BE2C (cell line): ENCODE measurements around the gene TEC.

Experiments used
- DNase-seq: peaks from one replicate; pipeline ENCODE4 v3.0.0-alpha.2; 2020
- H3K27me3 ChIP-seq: fragments of 250-450 bp; sonication (Bioruptor Pico); 2 replicates; pipeline ENCODE4 v1.5.1; 2020; ENCODE audit warnings: mild to moderate bottlenecking
- H3K36me3 ChIP-seq: fragments of 250-450 bp; sonication (Bioruptor Pico); 2 replicates; pipeline ENCODE4 v1.5.1; 2020; ENCODE audit warnings: mild to moderate bottlenecking
- H3K4me1 ChIP-seq: fragments of 250-450 bp; sonication (Bioruptor Pico); 2 replicates; pipeline ENCODE4 v1.5.1; 2020
- H3K4me3 ChIP-seq: 2 replicates; pipeline ENCODE4 v1.5.1; 2011; ENCODE audit warnings: low read depth, low read length
- H3K9me3 ChIP-seq: fragments of 250-450 bp; sonication (Bioruptor Pico); 2 replicates; pipeline ENCODE4 v1.5.1; 2020
- TF ChIP-seq, protein P1 (sequence below): IDR thresholded peaks from 2 replicates; pipeline ENCODE4 v1.5.1; 2012; ENCODE audit warnings: mild to moderate bottlenecking, low read depth, low read length

Gene TEC

DNA sequence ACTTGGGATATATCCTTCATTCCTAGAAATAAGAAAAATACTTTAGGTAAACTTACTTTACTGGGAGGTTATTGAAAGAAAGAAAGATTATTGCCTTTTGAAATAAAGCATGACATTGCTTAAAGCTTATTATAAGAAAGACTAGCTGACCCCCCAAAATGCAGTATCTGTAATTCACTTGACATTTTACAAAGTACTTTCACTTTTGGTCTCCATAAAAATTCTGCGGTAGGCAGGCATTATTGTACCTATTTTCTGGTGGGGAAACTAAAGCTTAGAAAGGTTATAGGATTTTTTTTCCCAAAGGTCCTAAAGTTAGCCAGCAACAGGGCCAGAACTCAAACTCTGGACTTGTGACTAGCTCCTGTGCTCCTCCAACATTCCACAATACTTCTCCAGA, 105.9 kb downstream of the TEC start:
- no peak for DNase-seq
- H3K4me3 ChIP-seq = no peak overlapping the region
- TF ChIP-seq, protein P1, sequence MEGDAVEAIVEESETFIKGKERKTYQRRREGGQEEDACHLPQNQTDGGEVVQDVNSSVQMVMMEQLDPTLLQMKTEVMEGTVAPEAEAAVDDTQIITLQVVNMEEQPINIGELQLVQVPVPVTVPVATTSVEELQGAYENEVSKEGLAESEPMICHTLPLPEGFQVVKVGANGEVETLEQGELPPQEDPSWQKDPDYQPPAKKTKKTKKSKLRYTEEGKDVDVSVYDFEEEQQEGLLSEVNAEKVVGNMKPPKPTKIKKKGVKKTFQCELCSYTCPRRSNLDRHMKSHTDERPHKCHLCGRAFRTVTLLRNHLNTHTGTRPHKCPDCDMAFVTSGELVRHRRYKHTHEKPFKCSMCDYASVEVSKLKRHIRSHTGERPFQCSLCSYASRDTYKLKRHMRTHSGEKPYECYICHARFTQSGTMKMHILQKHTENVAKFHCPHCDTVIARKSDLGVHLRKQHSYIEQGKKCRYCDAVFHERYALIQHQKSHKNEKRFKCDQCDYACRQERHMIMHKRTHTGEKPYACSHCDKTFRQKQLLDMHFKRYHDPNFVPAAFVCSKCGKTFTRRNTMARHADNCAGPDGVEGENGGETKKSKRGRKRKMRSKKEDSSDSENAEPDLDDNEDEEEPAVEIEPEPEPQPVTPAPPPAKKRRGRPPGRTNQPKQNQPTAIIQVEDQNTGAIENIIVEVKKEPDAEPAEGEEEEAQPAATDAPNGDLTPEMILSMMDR = no peak
- H3K27me3 ChIP-seq = no peaks in the 10 kb centered on the region
- no peaks in the 10 kb centered on the region for H3K4me1 ChIP-seq
- H3K36me3 ChIP-seq = no peaks in the 10 kb centered on the region
- no peaks in the 10 kb centered on the region for H3K9me3 ChIP-seq

DNA sequence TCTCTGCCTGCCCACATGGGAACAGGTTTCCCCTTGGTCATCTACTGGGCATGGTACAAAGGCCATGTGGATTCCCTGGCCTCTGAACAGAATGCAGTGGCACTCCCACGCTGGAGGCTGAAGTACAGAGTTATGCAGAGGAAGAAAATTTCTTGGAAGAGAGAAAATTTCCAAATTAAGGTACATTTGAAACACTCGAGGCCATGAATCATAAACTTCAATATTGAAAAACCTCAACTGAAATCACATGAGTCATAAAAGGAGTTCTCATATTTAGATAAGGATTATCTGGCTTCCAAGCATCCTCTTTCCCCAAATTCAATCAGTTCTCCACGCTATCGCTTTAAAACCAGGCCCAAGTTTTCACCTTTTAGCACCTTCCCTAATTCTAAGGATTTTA, 107.5 kb downstream of the TEC start:
- no peaks in the 10 kb centered on the region for H3K36me3 ChIP-seq
- no peak for DNase-seq
- TF ChIP-seq, protein P1 = no peak
- no peaks in the 10 kb centered on the region for H3K27me3 ChIP-seq
- H3K9me3 ChIP-seq = no peaks in the 10 kb centered on the region
- no peaks in the 10 kb centered on the region for H3K4me1 ChIP-seq
- H3K4me3 ChIP-seq = no peak overlapping the region

DNA sequence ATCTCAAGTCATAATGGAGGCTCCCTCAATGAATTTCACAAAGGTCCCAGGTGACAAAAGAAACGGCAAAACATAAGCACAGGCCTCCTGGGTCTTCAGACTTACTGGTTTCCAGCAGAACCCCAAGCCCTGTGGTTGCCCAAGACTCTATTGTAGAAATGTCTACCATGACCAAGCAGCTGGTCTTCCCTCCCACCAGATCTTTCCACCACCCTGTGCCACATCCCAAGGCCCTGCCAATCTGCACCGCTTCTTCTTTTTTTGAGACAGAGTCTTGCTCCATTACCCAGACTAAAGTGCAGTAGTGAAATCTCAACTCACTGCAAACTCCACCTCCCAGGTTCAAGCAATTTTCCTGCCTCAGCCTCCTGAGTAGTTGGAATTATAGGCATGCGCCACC, 112.4 kb downstream of the TEC start:
- Histone ChIP-seq H3K4me1 (no peaks in the 10 kb centered on the region), H3K27me3 (no peaks in the 10 kb centered on the region), H3K4me3 (no peak overlapping the region), H3K36me3 (no peaks in the 10 kb centered on the region), H3K9me3 (0 out of 2 replicates have a peak, but pooled peaks cover 5% of the 10 kb centered on the region)
- DNase-seq = no peak
- TF ChIP-seq, protein P1 = no peak

DNA sequence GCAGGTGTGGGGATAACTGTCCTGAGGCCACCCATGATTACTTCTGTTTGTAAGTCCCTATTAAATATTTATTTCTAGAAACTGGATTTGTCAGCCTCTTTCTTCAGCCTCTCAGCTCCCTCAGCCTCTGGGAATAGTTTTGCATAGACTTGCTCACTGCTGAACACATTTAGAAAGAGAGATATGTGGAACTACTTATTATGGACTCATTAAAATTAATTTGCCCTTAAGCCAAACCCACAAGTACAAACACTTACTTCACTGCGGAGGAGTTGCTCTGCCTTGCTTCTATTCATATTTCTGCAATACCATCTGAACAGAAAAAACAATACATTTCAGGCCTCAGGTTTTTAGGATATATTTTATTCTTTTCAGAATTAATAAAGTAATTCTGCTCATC, 113.2 kb downstream of the TEC start:
- no peaks in the 10 kb centered on the region for H3K4me1 ChIP-seq
- no peak overlapping the region for H3K4me3 ChIP-seq
- no peaks in the 10 kb centered on the region for H3K36me3 ChIP-seq
- H3K27me3 ChIP-seq = no peaks in the 10 kb centered on the region
- H3K9me3 ChIP-seq = 0 out of 2 replicates have a peak, but pooled peaks cover 5% of the 10 kb centered on the region
- no peak for DNase-seq
- TF ChIP-seq, protein P1 = no peak

DNA sequence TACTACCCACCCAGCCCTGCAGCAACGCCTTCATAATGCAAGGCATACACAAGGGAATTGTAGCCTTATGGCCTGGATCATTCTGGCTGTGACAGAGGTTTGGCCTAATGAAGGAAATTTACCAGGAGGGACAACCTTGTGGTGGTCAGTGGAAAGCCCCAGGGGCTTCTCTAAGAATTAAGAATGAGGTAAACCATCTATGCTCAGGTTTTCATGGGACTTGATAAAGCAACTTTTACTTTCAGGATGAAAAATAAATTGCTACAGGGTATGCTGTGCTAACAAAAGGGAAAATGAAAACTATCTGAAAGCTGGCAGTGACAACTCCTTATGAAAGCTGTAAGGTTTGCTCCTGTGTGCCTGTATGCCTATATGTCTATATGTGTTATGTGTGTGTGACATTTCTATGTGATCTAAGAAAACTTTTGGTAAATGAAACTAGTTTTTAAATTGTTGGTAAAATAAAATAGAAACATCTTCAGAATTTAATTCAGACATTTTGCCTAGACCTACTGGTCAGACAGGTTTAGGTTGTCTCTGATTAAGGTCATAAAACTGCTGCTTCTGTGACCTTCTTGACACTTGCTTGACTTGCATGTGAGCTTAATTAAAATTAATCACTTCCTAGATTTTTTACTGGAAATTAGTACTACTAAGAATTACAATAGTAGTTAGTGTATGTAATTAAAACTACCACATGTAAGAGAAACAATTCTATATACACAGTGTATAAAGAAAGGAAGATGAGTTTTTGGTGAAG, 115.7 kb downstream of the TEC start:
- DNase-seq = no peak
- TF ChIP-seq, protein P1 = no peak
- H3K36me3 ChIP-seq = no peaks in the 10 kb centered on the region

DNA sequence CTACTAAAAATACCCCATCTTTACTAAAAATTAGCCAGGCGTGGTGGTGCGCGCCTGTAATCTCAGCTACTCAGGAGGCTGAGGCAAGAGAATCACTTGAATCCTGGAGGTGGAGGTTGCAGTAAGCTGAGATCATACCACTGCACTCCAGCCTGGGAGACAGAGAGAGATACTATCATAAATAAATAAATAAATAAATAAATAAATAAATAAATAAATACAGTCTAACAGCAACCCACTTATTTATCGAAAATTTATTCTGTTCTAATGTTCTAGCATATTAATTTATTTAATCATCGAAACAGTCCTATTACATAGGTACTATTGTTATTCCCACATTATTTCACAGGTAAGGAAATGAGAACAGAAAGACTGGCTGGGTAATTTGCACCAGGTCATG, 117.4 kb downstream of the TEC start:
- Histone ChIP-seq H3K36me3 (no peaks in the 10 kb centered on the region), H3K27me3 (peaks cover 9% of the 10 kb centered on the region)
- DNase-seq = no peak

More for the DNA sequence above, 115.7 kb downstream of the TEC start:
- Histone ChIP-seq H3K27me3 (peaks cover 8% of the 10 kb centered on the region; the same call in 1 of the 2 replicates), H3K4me3 (no peak overlapping the region), H3K4me1 (no peaks in the 10 kb centered on the region), H3K9me3 (0 out of 2 replicates have a peak, but pooled peaks cover 5% of the 10 kb centered on the region)

More for the DNA sequence above, 117.4 kb downstream of the TEC start:
- Histone ChIP-seq H3K4me1 (no peaks in the 10 kb centered on the region), H3K9me3 (0 out of 2 replicates have a peak, but pooled peaks cover 5% of the 10 kb centered on the region), H3K4me3 (no peak overlapping the region)
- TF ChIP-seq, protein P1 = no peak
